ENCODE data around the gene PLA2G2C. TPM values are rescaled to one million over a fixed set of nuclear protein-coding genes. Genes with fewer than 3 reads are reported as not detected.
"Not testable (repeated sequence)": the region's sequence is repeated elsewhere in the genome, so short reads cannot be mapped to it uniquely, and the experiment has no call there.

The PLA2G2C gene
- total and polyA plus RNA-seq, 4 experiments from 2014 or later = not detected

- CTCF ChIA-PET (ENCODE audit: partially characterized antibody) = no interaction called here
- POLR2A ChIA-PET (ENCODE audit: partially characterized antibody) = no interaction called here
- no peak overlapping the region for H3K27ac ChIP-seq (ENCODE audit: low read depth, low read length)
- H3K9me3 ChIP-seq (ENCODE audit: control insufficient read depth in 1 of 2, low read length in 2 of 2) = no peaks in the 10 kb centered on the region
- Mint-ChIP-seq H3K9me3 (peaks cover 0 to 2% (median 0%) of the 10 kb centered on the region in 8 donors), H3K4me1 (no peaks in the 10 kb centered on the region), H3K36me3 (no peaks in the 10 kb centered on the region), H3K4me3 (no peak overlapping the region), H3K27ac (no peak overlapping the region), H3K27me3 (peaks cover 14 to 23% of the 10 kb centered on the region in 2 donors)
- no peaks in the 10 kb centered on the region for H3K36me3 ChIP-seq (ENCODE audit: insufficient read depth, low read length)
- intact Hi-C loops (cut with micrococcal nuclease) = no loop called here
- H3K4me3 ChIP-seq (ENCODE audit: low read length in 2 of 2) = no peak overlapping the region
- H3K27me3 ChIP-seq (ENCODE audit: insufficient read depth, low read length) = no peaks in the 10 kb centered on the region
- H3K4me1 ChIP-seq (ENCODE audit: insufficient read depth, low read length) = no peaks in the 10 kb centered on the region
- DNase-seq = no peak
Observed at GRCh38 chr1:20137055-20137454, 49.3 kb downstream of the PLA2G2C start.

GRCh38 chr1:20136249-20136648 is 50.1 kb downstream of the PLA2G2C start:
- H3K4me3 Mint-ChIP-seq = no peak overlapping the region

GRCh38 chr1:20134995-20135394 is 51.3 kb downstream of the PLA2G2C start:
- no peak for DNase-seq
- Mint-ChIP-seq H3K27me3 (peaks cover 6 to 17% of the 10 kb centered on the region in 2 donors), H3K36me3 (no peaks in the 10 kb centered on the region), H3K4me1 (no peaks in the 10 kb centered on the region), H3K9me3 (peaks cover 0 to 5% (median under 1%) of the 10 kb centered on the region in 8 donors), H3K27ac (no peak overlapping the region), H3K4me3 (no peak overlapping the region)
- ChIA-PET POLR2A (ENCODE audit: partially characterized antibody) (no interaction called here), CTCF (ENCODE audit: partially characterized antibody) (no interaction called here)
- no peaks in the 10 kb centered on the region for H3K27me3 ChIP-seq (ENCODE audit: insufficient read depth, low read length)
- H3K9me3 ChIP-seq (ENCODE audit: control insufficient read depth in 1 of 2, low read length in 2 of 2) = no peaks in the 10 kb centered on the region
- H3K4me3 ChIP-seq (ENCODE audit: low read length in 2 of 2) = no peak overlapping the region
- intact Hi-C loops (cut with micrococcal nuclease) = no loop called here
- H3K4me1 ChIP-seq (ENCODE audit: insufficient read depth, low read length) = no peaks in the 10 kb centered on the region
- no peaks in the 10 kb centered on the region for H3K36me3 ChIP-seq (ENCODE audit: insufficient read depth, low read length)
- no peak overlapping the region for H3K27ac ChIP-seq (ENCODE audit: low read depth, low read length)

More at GRCh38 chr1:20136249-20136648, 50.1 kb downstream of the PLA2G2C start:
- Histone ChIP-seq H3K9me3 (ENCODE audit: control insufficient read depth in 1 of 2, low read length in 2 of 2) (no peaks in the 10 kb centered on the region), H3K4me3 (ENCODE audit: low read length in 2 of 2) (no peak overlapping the region), H3K36me3 (ENCODE audit: insufficient read depth, low read length) (no peaks in the 10 kb centered on the region), H3K27ac (ENCODE audit: low read depth, low read length) (no peak overlapping the region), H3K27me3 (ENCODE audit: insufficient read depth, low read length) (no peaks in the 10 kb centered on the region), H3K4me1 (ENCODE audit: insufficient read depth, low read length) (no peaks in the 10 kb centered on the region)
- H3K9me3 Mint-ChIP-seq = peaks cover 0 to 2% (median 0%) of the 10 kb centered on the region in 8 donors
- H3K4me1 Mint-ChIP-seq = no peaks in the 10 kb centered on the region
- no peak overlapping the region for H3K27ac Mint-ChIP-seq
- intact Hi-C loops (cut with micrococcal nuclease) = no loop called here
- H3K36me3 Mint-ChIP-seq = no peaks in the 10 kb centered on the region
- POLR2A ChIA-PET (ENCODE audit: partially characterized antibody) = no interaction called here
- DNase-seq = no peak
- peaks cover 13 to 24% of the 10 kb centered on the region in 2 donors for H3K27me3 Mint-ChIP-seq
- CTCF ChIA-PET (ENCODE audit: partially characterized antibody) = no interaction called here

- H3K36me3 Mint-ChIP-seq; H3K4me1 Mint-ChIP-seq; DNase-seq; POLR2A ChIA-PET (ENCODE audit: partially characterized antibody); H3K27ac Mint-ChIP-seq; H3K9me3 ChIP-seq (ENCODE audit: control insufficient read depth in 1 of 2, low read length in 2 of 2); H3K27me3 ChIP-seq (ENCODE audit: insufficient read depth, low read length); H3K4me3 Mint-ChIP-seq; H3K4me1 ChIP-seq (ENCODE audit: insufficient read depth, low read length); H3K36me3 ChIP-seq (ENCODE audit: insufficient read depth, low read length); H3K27ac ChIP-seq (ENCODE audit: low read depth, low read length); H3K4me3 ChIP-seq (ENCODE audit: low read length in 2 of 2); intact Hi-C loops (cut with micrococcal nuclease): not testable (repeated sequence)
- CTCF ChIA-PET (ENCODE audit: partially characterized antibody) = interaction anchor here (0.7 kb wide), 1 partner anchor 331 kb away, joined by 3 read pairs; no protein-coding TSS in a partner anchor
- H3K27me3 Mint-ChIP-seq = peaks cover 5 to 15% of the 10 kb centered on the region in 2 donors
- H3K9me3 Mint-ChIP-seq = peaks cover 0 to 11% (median 5%) of the 10 kb centered on the region in 8 donors
Observed at GRCh38 chr1:20130518-20130917, 55.8 kb downstream of the PLA2G2C start.

GRCh38 chr1:20126806-20127440 is 59.4 kb downstream of the PLA2G2C start:
- no peak overlapping the region for H3K4me3 Mint-ChIP-seq
- POLR2A ChIA-PET (ENCODE audit: partially characterized antibody) = no interaction called here
- H3K27me3 Mint-ChIP-seq = peaks cover 3 to 7% of the 10 kb centered on the region in 2 donors
- Histone ChIP-seq H3K4me3 (ENCODE audit: low read length in 2 of 2) (no peak overlapping the region), H3K36me3 (ENCODE audit: insufficient read depth, low read length) (no peaks in the 10 kb centered on the region), H3K27ac (ENCODE audit: low read depth, low read length) (no peak overlapping the region), H3K27me3 (ENCODE audit: insufficient read depth, low read length) (no peaks in the 10 kb centered on the region), H3K9me3 (ENCODE audit: control insufficient read depth in 1 of 2, low read length in 2 of 2) (no peaks in the 10 kb centered on the region), H3K4me1 (ENCODE audit: insufficient read depth, low read length) (no peaks in the 10 kb centered on the region)
- CTCF ChIA-PET (ENCODE audit: partially characterized antibody) = no interaction called here
- intact Hi-C loops (cut with micrococcal nuclease) = no loop called here
- H3K36me3 Mint-ChIP-seq = no peaks in the 10 kb centered on the region
- no peak overlapping the region for H3K27ac Mint-ChIP-seq
- H3K4me1 Mint-ChIP-seq = no peaks in the 10 kb centered on the region
- H3K9me3 Mint-ChIP-seq = peaks cover 0 to 11% (median 5%) of the 10 kb centered on the region in 8 donors
- no peak for DNase-seq

GRCh38 chr1:20126041-20126805 is 60.1 kb downstream of the PLA2G2C start:
- H3K4me1 Mint-ChIP-seq = no peaks in the 10 kb centered on the region
- no peak for DNase-seq
- CTCF ChIA-PET (ENCODE audit: partially characterized antibody) = no interaction called here

GRCh38 chr1:20125100-20125499 is 61.2 kb downstream of the PLA2G2C start:
- Mint-ChIP-seq H3K4me1 (no peaks in the 10 kb centered on the region), H3K27me3 (peaks cover 10 to 11% of the 10 kb centered on the region in 2 donors), H3K27ac (no peak overlapping the region), H3K36me3 (no peaks in the 10 kb centered on the region), H3K4me3 (no peak overlapping the region), H3K9me3 (peaks cover 0 to 11% (median 4%) of the 10 kb centered on the region in 8 donors)
- H3K36me3 ChIP-seq (ENCODE audit: insufficient read depth, low read length) = no peaks in the 10 kb centered on the region
- H3K27me3 ChIP-seq (ENCODE audit: insufficient read depth, low read length) = no peaks in the 10 kb centered on the region
- H3K27ac ChIP-seq (ENCODE audit: low read depth, low read length) = no peak overlapping the region
- CTCF ChIA-PET (ENCODE audit: partially characterized antibody) = no interaction called here
- POLR2A ChIA-PET (ENCODE audit: partially characterized antibody) = no interaction called here
- DNase-seq = no peak
- no peaks in the 10 kb centered on the region for H3K9me3 ChIP-seq (ENCODE audit: control insufficient read depth in 1 of 2, low read length in 2 of 2)
- H3K4me1 ChIP-seq (ENCODE audit: insufficient read depth, low read length) = no peaks in the 10 kb centered on the region
- intact Hi-C loops (cut with micrococcal nuclease) = no loop called here
- H3K4me3 ChIP-seq (ENCODE audit: low read length in 2 of 2) = no peak overlapping the region

More at GRCh38 chr1:20126041-20126805, 60.1 kb downstream of the PLA2G2C start:
- POLR2A ChIA-PET (ENCODE audit: partially characterized antibody) = no interaction called here
- H3K9me3 ChIP-seq (ENCODE audit: control insufficient read depth in 1 of 2, low read length in 2 of 2) = no peaks in the 10 kb centered on the region
- intact Hi-C loops (cut with micrococcal nuclease) = no loop called here
- H3K4me1 ChIP-seq (ENCODE audit: insufficient read depth, low read length) = no peaks in the 10 kb centered on the region
- no peaks in the 10 kb centered on the region for H3K27me3 ChIP-seq (ENCODE audit: insufficient read depth, low read length)
- H3K4me3 ChIP-seq (ENCODE audit: low read length in 2 of 2) = no peak overlapping the region
- peak overlapping the region in 1 of 7 donors; percentile 46 for H3K27ac Mint-ChIP-seq
- no peak overlapping the region for H3K4me3 Mint-ChIP-seq
- H3K36me3 Mint-ChIP-seq = no peaks in the 10 kb centered on the region
- H3K9me3 Mint-ChIP-seq = peaks cover 0 to 11% (median 5%) of the 10 kb centered on the region in 8 donors
- peaks cover 7 to 8% of the 10 kb centered on the region in 2 donors for H3K27me3 Mint-ChIP-seq
- no peaks in the 10 kb centered on the region for H3K36me3 ChIP-seq (ENCODE audit: insufficient read depth, low read length)
- no peak overlapping the region for H3K27ac ChIP-seq (ENCODE audit: low read depth, low read length)

Measured in CD4-positive, alpha-beta memory T cell (primary cell).